HepG2 (cell line): ENCODE measurements around the gene ARHGAP15. TPM values are rescaled to one million over a fixed set of nuclear protein-coding genes. Genes with fewer than 3 reads are reported as not detected.

Experiments
- ATAC-seq: fragments of 200-7000 bp; cut with Tn5 transposase; 3 replicates; pipeline ENCODE4 v1.9.1; 2020; ENCODE audit warnings: mild to moderate bottlenecking, moderate library complexity
- BruUV-seq: library from RNA; stranded (reverse); fragments of 400-500 nt; replicated peaks from 2 replicates; lab custom pipeline; 2021; lab: Mats Ljungman, UMichigan
- CTCF ChIA-PET: fragments of 300-600 bp; formaldehyde crosslinking; extraction: SDS; loops from one replicate; lab custom pipeline; 2021; ENCODE audit warnings: low total read pairs, inconsistent platforms, low intra/inter-chr PET ratio; lab: Yijun Ruan, JAX
- POLR2A ChIA-PET: fragments of 350-600 bp; sonication (Branson Sonifier 250); formaldehyde crosslinking; loops from one replicate; lab custom pipeline; 2020; ENCODE audit warnings: antibody characterized with exemption, inconsistent platforms; lab: Yijun Ruan, JAX
- DNase-seq: peaks from one replicate; pipeline ENCODE4 v3.0.0-alpha.2; 2015; ENCODE audit warnings: low spot score
- FAIRE-seq: peaks from 3 replicates; lab custom pipeline; 2011; peaks lifted over from hg19 to GRCh38; lab: Jason Lieb, UNC
- H2AFZ ChIP-seq: one replicate; pipeline ENCODE4 v1.6.1; 2011; ENCODE audit warnings: low read length, inconsistent platforms
- H3K27ac ChIP-seq: fragments of 300-600 bp; 3 replicates; pipeline ENCODE4 v1.8.0; 2011; ENCODE audit warnings: mixed run types, mild to moderate bottlenecking, mixed read lengths, low read length, inconsistent platforms; ENCODE audit not compliant: insufficient read depth; ENCODE audit errors: extremely low read length
- H3K27me3 ChIP-seq, 2 experiments: fragments of 200-600 bp in 1 of 2; 2 replicates in 1 of 2; 3 replicates in 1 of 2; pipeline versions ENCODE4 v1.6.0 to v1.8.0; 2011; ENCODE audit warnings: low read length in 2 of 2, mild to moderate bottlenecking in 2 of 2, moderate library complexity in 2 of 2, inconsistent platforms in 1 of 2; ENCODE audit not compliant: insufficient read depth in 2 of 2, control insufficient read depth in 1 of 2
- H3K36me3 ChIP-seq, 2 experiments: fragments of 200-600 bp in 1 of 2; replicated peaks in 1 of 2; 2 replicates in 1 of 2; 3 replicates in 1 of 2; pipeline versions ENCODE4 v1.5.1 to v1.8.0; 2011; ENCODE audit warnings: low read length in 2 of 2, inconsistent platforms in 1 of 2; ENCODE audit not compliant: insufficient read depth in 2 of 2, control insufficient read depth in 1 of 2
- H3K4me1 ChIP-seq: 2 replicates; pipeline ENCODE4 v1.5.1; 2012; ENCODE audit warnings: low read length, inconsistent platforms; ENCODE audit not compliant: insufficient read depth
- H3K4me2 ChIP-seq: 2 replicates; pipeline ENCODE4 v1.6.0; 2011; ENCODE audit warnings: low read depth, low read length, inconsistent platforms
- H3K4me3 ChIP-seq, 3 experiments: fragments of 200-600 bp in 1 of 3; sonication (generic), shearing (Covaris generic) in 1 of 3; replicated peaks in 1 of 3; 2 replicates each; pipeline ENCODE4 v1.5.1; 2011 to 2016; ENCODE audit warnings: low read length in 3 of 3, inconsistent platforms in 2 of 3, low read depth in 2 of 3, mild to moderate bottlenecking in 2 of 3, control low read depth in 1 of 3, mixed read lengths in 1 of 3; ENCODE audit not compliant: insufficient read depth in 1 of 3
- H3K79me2 ChIP-seq: one replicate; pipeline ENCODE4 v1.6.1; 2011; ENCODE audit warnings: low read length, inconsistent platforms; ENCODE audit not compliant: insufficient read depth
- H3K9ac ChIP-seq: 2 replicates; pipeline ENCODE4 v1.6.0; 2011; ENCODE audit warnings: mild to moderate bottlenecking, low read depth, low read length, inconsistent platforms; ENCODE audit not compliant: insufficient read depth
- H3K9me3 ChIP-seq: 2 replicates; pipeline ENCODE4 v1.5.1; 2012; ENCODE audit warnings: mild to moderate bottlenecking, low read length
- H4K20me1 ChIP-seq: 2 replicates; pipeline ENCODE4 v1.6.0; 2011; ENCODE audit warnings: inconsistent platforms, mild to moderate bottlenecking, low read length, moderate library complexity; ENCODE audit not compliant: insufficient read depth
- AKNA ChIP-seq: sonication (generic); formaldehyde crosslinking; IDR thresholded peaks from 2 replicates; pipeline ENCODE4 v1.4.0; 2020; ENCODE audit warnings: missing genetic modification reagents, borderline replicate concordance
- NFIC ChIP-seq: IDR thresholded peaks from 2 replicates; pipeline ENCODE4 v1.6.1; 2012; ENCODE audit warnings: mild to moderate bottlenecking, low read length, inconsistent platforms
- SNRNP70 ChIP-seq: fragments of 200-400 bp; formaldehyde crosslinking; IDR thresholded peaks from 2 replicates; pipeline ENCODE4 v1.6.1; 2017; ENCODE audit warnings: mild to moderate bottlenecking, low read depth, low read length, moderate library complexity
- ZNF768 ChIP-seq: sonication (generic); formaldehyde crosslinking; IDR thresholded peaks from 2 replicates; pipeline ENCODE4 v1.4.0; 2020; ENCODE audit warnings: missing genetic modification reagents
- ZNF841 ChIP-seq: sonication (generic); formaldehyde crosslinking; IDR thresholded peaks from 2 replicates; pipeline ENCODE4 v1.8.1; 2023; ENCODE audit warnings: missing genetic modification reagents, borderline replicate concordance
- WGBS: methylation state at CpG from one replicate; pipeline ENCODE4 v1.1.6; 2017; ENCODE audit warnings: low lambda C conversion rate; 5-methylcytosine and 5-hydroxymethylcytosine counted together
- in situ Hi-C: cut with HindIII; loops from 2 replicates; pipeline ENCODE4 v1.10.0; 2017; ENCODE audit warnings: low pct_unique_long_range_greater_than_20kb; ENCODE audit not compliant: extremely low pct_ligation_motif_present
- intact Hi-C: fragments of 100-400 bp; cut with micrococcal nuclease; formaldehyde crosslinking; loops from one replicate; pipeline ENCODE4 v1.10.0; 2022; ENCODE audit not compliant: unreplicated experiment
- polyA plus RNA-seq, 8 experiments: library from polyadenylated mRNA; depleted of rRNA in 3 of 8; stranded (reverse) in 7 of 8; unstranded in 1 of 8; fragments of >200 nt; fragmentation: Illumina TruSeq in 4 of 8; extraction: Trizol in 4 of 8; gene quantifications; 2 replicates each; pipeline versions ENCODE4 v1.2.1 to v1.2.3, GENCODE V29; 2011 to 2016; ENCODE audit warnings: low read depth in 4 of 8, missing spikeins in 1 of 8, mixed read lengths in 1 of 8; ENCODE audit not compliant: insufficient read depth in 1 of 8
- total RNA-seq, 5 experiments: library from RNA; depleted of rRNA; stranded (reverse); fragments of >200 nt; fragmentation: Illumina TruSeq; extraction: Trizol; gene quantifications; 2 replicates each; pipeline ENCODE4 v1.2.3, GENCODE V29; 2016; ENCODE audit warnings: low read depth in 1 of 5

The ARHGAP15 gene
- total and polyA plus RNA-seq, 2 of the 13 experiments (the other 11 are each of a cell fraction or from before 2014, with no cell fraction given), result 0.04 TPM; not detected in 1

DNA sequence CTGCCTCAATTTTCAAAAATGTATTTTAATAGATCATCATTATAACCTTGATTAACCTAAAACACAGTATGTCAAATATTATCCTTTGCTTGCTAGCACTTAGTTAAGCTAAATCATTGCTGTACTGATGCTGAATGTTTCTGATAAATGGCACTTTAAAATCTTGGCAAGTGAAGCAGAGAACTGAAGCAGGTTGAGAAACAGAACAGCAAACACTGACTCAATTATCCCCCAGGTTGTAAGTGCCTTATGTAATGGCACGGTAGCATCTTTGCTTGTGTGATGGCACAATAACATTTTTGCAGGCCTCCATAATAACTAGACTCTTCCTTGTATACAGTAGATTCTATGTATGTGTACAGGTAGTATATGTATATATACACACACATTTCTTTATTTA, 33.8 kb downstream of the ARHGAP15 start (continued):
- no peak for TF ChIP-seq AKNA (CRISPR knock-in tag)
- TF ChIP-seq ZNF841 (CRISPR knock-in tag), result no peak
- TF ChIP-seq ZNF768 (CRISPR knock-in tag), result no peak
- TF ChIP-seq, all 625 proteins: peak for 0

- CTCF ChIA-PET, result no interaction called here
Observed at GRCh38 chr2:143163499-143163898, 34.3 kb downstream of the ARHGAP15 start.

More at GRCh38 chr2:143163499-143163898, 34.3 kb downstream of the ARHGAP15 start:
- Histone ChIP-seq H3K27me3 (no peaks in the 10 kb centered on the region; a peak in 2 of 5 replicates), H3K4me3 (no peak overlapping the region), H3K79me2 (no peaks in the 10 kb centered on the region), H4K20me1 (no peaks in the 10 kb centered on the region), H3K9ac (no peak overlapping the region), H3K27ac (no peak overlapping the region), H3K36me3 (no peaks in the 10 kb centered on the region), H3K4me2 (no peak overlapping the region), H3K4me1 (no peaks in the 10 kb centered on the region), H3K9me3 (no peaks in the 10 kb centered on the region), H2AFZ (no peak overlapping the region)
- DNase-seq, result no peak
- in situ Hi-C loops, result loop anchor here (5.0 kb wide), 1 partner anchor 94 kb away; no protein-coding TSS in a partner anchor
- ATAC-seq, result no peak
- POLR2A ChIA-PET, result no interaction called here
- intact Hi-C loops, result loop anchor here (2.0 kb wide), 1 partner anchor 53 kb away; no protein-coding TSS in a partner anchor
- WGBS, result 41% methylated on average over 4 of the region's 4 CpGs
- BruUV-seq, result no TSS peak
- no peak for TF ChIP-seq SNRNP70
- TF ChIP-seq NFIC, result no peak
- FAIRE-seq, result no peak
